ENCODE measurements around the gene OR5C1. TPM values are rescaled to one million over a fixed set of nuclear protein-coding genes. Genes with fewer than 3 reads are reported as not detected.

Gene OR5C1
- total and polyA plus RNA-seq, 2 of the 13 experiments (the other 11 are each of a cell fraction or from before 2014, with no cell fraction given): not detected

- TF ChIP-seq NR2F1 (CRISPR knock-in tag; IDR thresholded peaks at IDR 0.05) (peak; percentile 77 to 83), ZNF430 (CRISPR knock-in tag; IDR thresholded peaks at IDR 0.05) (no peak), GABPA (IDR thresholded peaks at IDR 0.05; ENCODE audit: low read depth, low read length) (no peak), GABPA (CRISPR knock-in tag; IDR thresholded peaks at IDR 0.05; ENCODE audit: low read depth) (no peak), HES4 (CRISPR knock-in tag; IDR thresholded peaks at IDR 0.05; ENCODE audit: borderline replicate concordance) (no peak), ZNF614 (CRISPR knock-in tag; IDR thresholded peaks at IDR 0.05; ENCODE audit: borderline replicate concordance) (no peak), ZBTB46 (CRISPR knock-in tag; IDR thresholded peaks at IDR 0.05; ENCODE audit: borderline replicate concordance) (no peak), SNAPC5 (CRISPR knock-in tag; IDR thresholded peaks at IDR 0.05; ENCODE audit: borderline replicate concordance) (no peak), ZNF792 (CRISPR knock-in tag; IDR thresholded peaks at IDR 0.05) (no peak), IKZF4 (CRISPR knock-in tag; IDR thresholded peaks at IDR 0.05; ENCODE audit: borderline replicate concordance, low read depth, not compliant biosample characterization) (no peak), ZMYM2 (CRISPR knock-in tag; IDR thresholded peaks at IDR 0.05) (peak; percentile 52; the same call in 1 of the 2 replicates), TFDP2 (CRISPR knock-in tag; IDR thresholded peaks at IDR 0.05) (no peak), CBX1 (IDR thresholded peaks at IDR 0.05; ENCODE audit: low read depth) (no peak), MED1 (CRISPR knock-in tag; IDR thresholded peaks at IDR 0.05) (no peak), ZNF709 (CRISPR knock-in tag; IDR thresholded peaks at IDR 0.05) (no peak), CEBPG (CRISPR knock-in tag; IDR thresholded peaks at IDR 0.05) (peak; percentile 82), ADNP (CRISPR knock-in tag; IDR thresholded peaks at IDR 0.05) (no peak), TBX3 (IDR thresholded peaks at IDR 0.05; ENCODE audit: borderline replicate concordance) (no peak), ZMYM3 (CRISPR knock-in tag; IDR thresholded peaks at IDR 0.05) (peak; percentile 91), ZNF644 (CRISPR knock-in tag; IDR thresholded peaks at IDR 0.05; ENCODE audit: low read depth) (peak; percentile 8; the same call in 1 of the 2 replicates), FOSL1 (CRISPR knock-in tag; IDR thresholded peaks at IDR 0.05; ENCODE audit: borderline replicate concordance) (no peak), HNF4A (CRISPR knock-in tag; IDR thresholded peaks at IDR 0.05) (peak; percentile 38; the same call in 1 of the 2 replicates), CEBPB (IDR thresholded peaks at IDR 0.05; ENCODE audit: borderline replicate concordance, low read depth, low read length) (peak; percentile 77; the same call in 1 of the 2 replicates), ZNF724P (CRISPR knock-in tag; IDR thresholded peaks at IDR 0.05; ENCODE audit: borderline replicate concordance) (no peak), HNF1B (CRISPR knock-in tag; IDR thresholded peaks at IDR 0.05) (no peak), FOXO4 (CRISPR knock-in tag; conservative IDR thresholded peaks at IDR 0.05) (no peak), RXRB (CRISPR knock-in tag; IDR thresholded peaks at IDR 0.05; ENCODE audit: borderline replicate concordance) (0 out of 2 replicates have a peak, but pooled peaks have one; percentile 34)
Observed at GRCh38 chr9:122837266-122837850, 48.6 kb downstream of the OR5C1 start (continued).
